IPS-NIHi7 (cell line): ENCODE data around the gene CCDC102A.

Source experiments
- DNase-seq: peaks from one replicate; pipeline ENCODE4 v3.0.0; 2012; ENCODE audit warnings: mixed read lengths; ENCODE audit errors: extremely low spot score

The CCDC102A gene

GRCh38 chr16:57519796-57520360, 16.5 kb downstream of the CCDC102A start:
- DNase-seq, result peak; percentile 91

DNA sequence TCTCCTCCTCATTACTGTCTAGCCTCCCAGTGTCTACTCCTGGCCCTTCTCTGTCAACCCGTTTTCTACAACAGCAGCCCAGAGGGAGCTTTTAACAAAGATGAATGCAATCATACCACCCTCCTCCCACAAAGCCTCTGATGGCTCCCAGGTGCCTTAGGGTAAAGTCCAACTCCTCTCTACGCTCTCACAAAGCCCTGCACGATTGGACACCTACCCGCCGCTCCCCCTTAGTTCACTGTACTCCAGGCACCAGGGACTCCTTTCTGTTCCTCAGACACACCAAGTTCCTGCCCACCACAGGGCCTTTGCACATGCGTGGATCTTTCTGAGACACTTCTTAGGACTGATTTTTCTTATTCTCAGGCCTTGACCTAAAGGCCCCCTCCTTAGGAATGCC, 17.4 kb downstream of the CCDC102A start:
- DNase-seq, result no peak

GRCh38 chr16:57518520-57518919, 17.9 kb downstream of the CCDC102A start:
- DNase-seq, result no peak

DNA sequence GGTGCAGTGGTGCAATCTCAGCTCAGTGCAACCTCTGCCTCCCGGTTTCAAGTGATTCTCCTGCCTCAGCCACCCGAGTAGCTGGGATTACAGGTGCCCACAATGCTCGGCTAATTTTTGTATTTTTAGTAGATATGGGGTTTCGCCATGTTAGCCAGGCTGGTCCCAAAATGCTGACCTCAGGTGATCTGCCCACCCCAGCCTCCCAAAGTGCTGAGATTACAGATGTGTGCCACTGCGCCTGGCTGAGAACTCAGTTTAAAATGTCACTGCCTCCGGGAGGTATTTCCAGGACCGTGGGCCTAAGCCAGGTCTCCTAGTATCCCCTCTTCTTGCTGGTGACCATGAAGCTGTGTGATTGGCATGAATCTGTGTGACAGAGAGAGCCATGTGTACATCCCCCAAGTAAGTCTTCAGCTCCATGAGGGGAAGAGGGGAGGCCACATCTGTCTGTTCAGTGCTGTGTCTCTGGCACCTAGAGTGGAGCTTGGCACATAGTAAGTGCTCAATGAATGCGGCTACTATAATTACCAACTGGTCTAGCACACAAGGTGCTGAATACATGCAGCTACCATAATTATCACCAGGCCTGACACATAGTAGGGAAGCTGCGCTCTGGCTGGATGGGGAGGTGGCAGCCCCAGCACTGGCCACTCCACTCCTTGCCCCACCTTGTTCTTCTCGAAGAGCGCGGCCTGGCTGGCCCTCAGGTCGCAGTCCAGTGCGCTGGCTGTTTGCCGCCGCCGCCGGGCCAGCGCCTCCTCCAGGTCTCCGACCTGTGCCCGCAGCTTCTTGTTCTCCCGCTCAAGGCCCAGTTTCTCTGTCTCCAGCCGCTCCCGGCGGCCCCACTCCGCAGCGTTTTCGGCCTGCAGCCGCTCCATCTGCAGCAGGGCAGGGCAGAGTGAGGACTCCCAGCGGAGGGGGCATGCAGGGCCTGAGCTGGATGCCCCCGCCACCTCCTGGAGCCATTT, 18.7 kb downstream of the CCDC102A start:
- DNase-seq, result no peak

- DNase-seq, result no peak
Observed at GRCh38 chr16:57516773-57517172, 19.6 kb downstream of the CCDC102A start.

- DNase-seq, result no peak
Observed at GRCh38 chr16:57516176-57516725, 20.1 kb downstream of the CCDC102A start.

GRCh38 chr16:57514791-57515600, 21.4 kb downstream of the CCDC102A start:
- no peak for DNase-seq

DNA sequence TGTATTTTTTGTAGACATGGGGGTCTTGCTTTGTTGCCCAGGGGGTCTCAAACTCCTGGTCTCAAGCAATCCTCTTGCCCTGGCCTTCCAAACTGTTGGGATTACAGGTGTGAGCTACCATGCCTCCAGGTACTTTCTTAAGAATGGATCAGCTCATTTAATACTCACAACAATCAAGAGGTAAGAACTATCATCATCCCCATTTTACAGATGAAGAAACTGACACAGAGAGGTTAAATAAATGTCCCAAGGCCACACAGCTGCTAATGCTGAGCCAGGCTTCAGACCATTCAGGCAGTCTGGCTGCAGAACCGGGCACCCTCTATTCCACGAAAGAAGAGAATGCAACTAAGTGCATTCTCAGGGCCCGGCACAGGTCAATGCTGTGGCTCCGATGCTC, 22.0 kb downstream of the CCDC102A start:
- DNase-seq, result no peak

DNA sequence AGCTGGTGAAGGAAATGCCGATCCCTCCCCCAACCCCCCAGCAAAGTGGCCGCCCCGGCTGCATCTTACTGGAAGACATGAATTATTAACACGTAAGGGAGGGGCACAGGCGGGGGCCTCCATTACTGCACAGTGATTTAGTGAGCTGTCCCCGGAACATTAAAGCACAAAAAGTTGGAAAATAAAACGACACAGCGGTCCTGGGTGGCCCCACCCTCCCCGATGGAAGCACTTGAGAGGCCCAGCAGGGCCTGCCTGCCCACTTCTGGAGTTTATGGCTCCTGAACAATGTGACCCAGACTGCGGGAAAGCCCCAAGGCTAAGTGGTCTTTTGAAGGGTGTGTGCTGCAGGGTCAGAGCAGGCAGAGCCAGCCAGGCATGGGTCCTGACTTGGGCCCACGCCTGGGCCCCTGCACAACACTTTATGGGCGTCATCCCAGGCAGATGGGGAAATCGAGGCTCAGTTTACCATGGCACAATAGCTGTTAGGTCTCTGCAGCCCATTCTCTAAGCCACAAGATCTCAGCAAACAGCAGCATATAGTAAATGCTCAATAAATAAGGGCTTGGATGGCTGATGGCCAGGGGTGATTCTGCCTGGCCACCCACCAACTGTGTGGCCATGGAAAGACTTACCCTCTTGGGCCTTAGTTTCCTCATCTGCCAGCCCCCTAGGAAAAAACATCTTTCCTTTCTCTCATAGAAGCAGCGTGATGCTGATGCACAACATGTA, 22.8 kb downstream of the CCDC102A start:
- DNase-seq, result no peak

GRCh38 chr16:57512296-57513001, 23.9 kb downstream of the CCDC102A start:
- DNase-seq, result no peak

- DNase-seq, result no peak
Observed at GRCh38 chr16:57510016-57510871, 26.1 kb downstream of the CCDC102A start.

- no peak for DNase-seq
Observed at GRCh38 chr16:57509231-57509923, 27.0 kb downstream of the CCDC102A start.

DNA sequence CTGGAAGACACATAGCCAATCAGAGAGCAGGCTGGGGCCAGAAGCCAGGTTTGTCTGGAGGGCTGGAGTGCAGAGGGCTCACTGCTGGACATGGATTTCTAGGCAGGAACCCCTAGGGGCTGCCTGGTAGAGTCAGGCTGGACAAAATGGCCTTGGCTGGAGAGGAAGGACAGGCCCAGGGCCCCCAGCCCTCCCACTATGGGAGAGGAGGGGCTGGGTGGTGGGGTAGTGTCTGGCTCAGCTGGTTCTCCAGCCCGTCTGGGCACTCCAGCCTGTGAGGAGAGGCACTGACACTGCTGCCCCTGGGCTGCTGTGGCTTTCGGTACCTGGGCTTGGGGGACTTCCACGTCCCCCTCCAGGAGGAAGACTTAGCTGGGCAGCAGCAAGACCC, 28.3 kb downstream of the CCDC102A start:
- no peak for DNase-seq

- DNase-seq, result no peak
Observed at GRCh38 chr16:57507136-57508034, 29.0 kb downstream of the CCDC102A start.

- no peak for DNase-seq
Observed at GRCh38 chr16:57505169-57505568, 31.2 kb downstream of the CCDC102A start.

DNA sequence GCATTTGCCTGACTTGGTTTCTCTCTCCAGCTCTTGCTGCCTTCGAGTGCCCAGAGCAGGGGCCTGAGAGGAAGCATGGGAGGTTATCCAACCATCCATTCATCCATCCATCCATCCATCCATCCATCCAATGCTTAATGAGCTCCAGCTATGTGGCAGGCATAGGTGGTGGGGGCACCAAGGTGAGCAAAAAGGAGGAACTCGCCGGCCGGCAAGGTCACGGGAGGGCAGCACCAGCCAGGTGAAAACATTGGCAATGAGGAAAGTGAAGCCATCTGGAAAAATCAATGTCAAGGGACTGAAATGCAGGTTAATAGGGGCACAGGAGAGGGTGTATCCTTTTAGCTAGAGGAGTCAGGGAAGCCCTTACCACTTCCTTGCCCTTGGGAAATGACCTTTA, 31.9 kb downstream of the CCDC102A start:
- no peak for DNase-seq

GRCh38 chr16:57504001-57504400, 32.4 kb downstream of the CCDC102A start:
- no peak for DNase-seq

DNA sequence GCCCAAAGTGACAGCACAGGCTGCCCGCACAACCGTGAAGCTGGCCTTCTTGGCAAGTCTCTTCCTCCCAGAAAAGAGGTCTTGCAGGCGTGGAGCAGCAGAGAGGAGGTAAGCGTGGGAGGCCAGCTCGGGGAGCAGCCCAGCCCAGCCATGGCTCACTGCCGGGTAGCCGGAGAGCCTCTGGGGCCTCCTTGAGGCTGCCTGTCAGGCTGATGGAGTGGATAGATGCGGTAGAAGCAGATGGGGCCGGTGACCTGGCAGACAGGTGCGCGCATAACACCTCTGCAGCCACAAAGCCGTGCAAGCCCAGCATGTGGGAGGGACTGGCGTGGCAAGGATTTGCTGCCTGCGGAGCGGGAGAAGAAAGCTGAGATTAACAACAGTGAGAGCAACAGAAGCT, 33.0 kb downstream of the CCDC102A start:
- DNase-seq, result no peak
